ENCODE measurements around the gene CABYR.

The CABYR gene

DNA sequence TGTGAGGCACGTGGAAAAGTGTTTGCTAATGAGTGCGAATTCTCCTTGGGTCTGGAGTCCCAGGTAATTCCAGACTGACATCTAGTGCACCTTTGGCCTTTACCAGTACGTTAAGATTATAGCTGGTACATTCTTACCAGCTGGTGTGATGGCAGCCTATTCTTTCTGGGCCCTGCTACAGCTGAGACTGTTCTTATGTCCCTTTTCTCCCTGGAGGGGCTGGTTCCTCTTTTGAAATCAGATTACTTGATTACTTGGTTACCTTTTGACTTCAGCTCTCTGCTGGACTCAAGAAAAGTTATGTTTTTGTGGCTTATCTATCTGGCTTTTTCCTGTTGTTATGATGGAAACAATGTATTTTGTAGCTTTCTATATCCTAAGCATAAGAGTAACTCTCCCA, 14.5 kb downstream of the CABYR start:
- no peak for DNase-seq (ENCODE audit: low read depth)
- TF ChIP-seq, protein P1, sequence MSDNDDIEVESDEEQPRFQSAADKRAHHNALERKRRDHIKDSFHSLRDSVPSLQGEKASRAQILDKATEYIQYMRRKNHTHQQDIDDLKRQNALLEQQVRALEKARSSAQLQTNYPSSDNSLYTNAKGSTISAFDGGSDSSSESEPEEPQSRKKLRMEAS (IDR thresholded peaks at IDR 0.05; ENCODE audit: low read depth, low read length), result no peak
- TF ChIP-seq POLR2A (IDR thresholded peaks at IDR 0.05; ENCODE audit: extremely low read depth, insufficient read length) (no peak), MYC (IDR thresholded peaks at IDR 0.05; ENCODE audit: low read depth, low read length) (no peak)
- TF ChIP-seq, protein P2, sequence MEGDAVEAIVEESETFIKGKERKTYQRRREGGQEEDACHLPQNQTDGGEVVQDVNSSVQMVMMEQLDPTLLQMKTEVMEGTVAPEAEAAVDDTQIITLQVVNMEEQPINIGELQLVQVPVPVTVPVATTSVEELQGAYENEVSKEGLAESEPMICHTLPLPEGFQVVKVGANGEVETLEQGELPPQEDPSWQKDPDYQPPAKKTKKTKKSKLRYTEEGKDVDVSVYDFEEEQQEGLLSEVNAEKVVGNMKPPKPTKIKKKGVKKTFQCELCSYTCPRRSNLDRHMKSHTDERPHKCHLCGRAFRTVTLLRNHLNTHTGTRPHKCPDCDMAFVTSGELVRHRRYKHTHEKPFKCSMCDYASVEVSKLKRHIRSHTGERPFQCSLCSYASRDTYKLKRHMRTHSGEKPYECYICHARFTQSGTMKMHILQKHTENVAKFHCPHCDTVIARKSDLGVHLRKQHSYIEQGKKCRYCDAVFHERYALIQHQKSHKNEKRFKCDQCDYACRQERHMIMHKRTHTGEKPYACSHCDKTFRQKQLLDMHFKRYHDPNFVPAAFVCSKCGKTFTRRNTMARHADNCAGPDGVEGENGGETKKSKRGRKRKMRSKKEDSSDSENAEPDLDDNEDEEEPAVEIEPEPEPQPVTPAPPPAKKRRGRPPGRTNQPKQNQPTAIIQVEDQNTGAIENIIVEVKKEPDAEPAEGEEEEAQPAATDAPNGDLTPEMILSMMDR (IDR thresholded peaks at IDR 0.05; ENCODE audit: low read depth, low read length), result no peak
- H3K4me3 ChIP-seq (ENCODE audit: low read depth, low read length), result no peak overlapping the region

DNA sequence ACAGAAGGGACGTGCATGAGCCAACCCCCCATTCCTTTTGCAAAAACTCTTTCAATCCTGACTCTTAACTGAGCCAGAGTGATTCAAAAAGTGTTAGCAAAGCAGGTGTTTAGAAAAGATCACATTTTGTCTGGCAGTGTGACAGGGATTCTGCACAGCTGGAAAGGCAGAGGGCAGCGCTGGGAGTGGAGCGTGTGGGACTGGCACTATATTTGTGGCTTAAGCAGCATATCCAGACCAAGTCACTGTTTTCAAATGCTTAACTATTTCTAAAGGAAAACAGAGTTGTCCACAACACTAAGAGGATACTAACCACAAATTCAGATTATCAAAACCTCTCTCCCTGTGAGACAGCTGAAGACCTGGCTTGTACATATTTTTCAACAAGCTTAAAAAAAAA, 19.0 kb downstream of the CABYR start:
- H3K4me3 ChIP-seq (ENCODE audit: low read depth, low read length), result no peak overlapping the region
- TF ChIP-seq POLR2A (IDR thresholded peaks at IDR 0.05; ENCODE audit: extremely low read depth, insufficient read length), result no peak
- TF ChIP-seq, protein P1 (IDR thresholded peaks at IDR 0.05; ENCODE audit: low read depth, low read length), result no peak
- TF ChIP-seq MYC (IDR thresholded peaks at IDR 0.05; ENCODE audit: low read depth, low read length), result no peak
- TF ChIP-seq, protein P2 (IDR thresholded peaks at IDR 0.05; ENCODE audit: low read depth, low read length), result no peak
- DNase-seq (ENCODE audit: low read depth), result no peak

DNA sequence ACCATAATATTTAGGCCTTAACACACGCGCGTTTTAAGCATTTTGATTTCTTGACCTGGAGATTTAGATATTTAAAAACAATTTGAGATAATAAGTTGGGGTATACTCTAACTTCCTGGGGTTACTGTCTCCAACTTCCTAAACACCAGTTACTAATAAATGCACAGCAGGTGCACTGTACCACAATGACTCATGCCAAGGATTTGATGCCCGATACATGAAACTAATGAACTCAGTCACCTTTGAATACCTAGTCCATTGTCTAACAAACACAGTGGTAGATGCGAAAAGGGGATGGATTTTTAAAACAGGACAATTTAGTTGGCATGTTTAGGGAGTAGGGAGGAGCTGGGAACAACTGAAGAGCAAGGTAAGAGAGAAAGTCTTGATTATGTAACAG, 21.2 kb downstream of the CABYR start:
- H3K4me3 ChIP-seq (ENCODE audit: low read depth, low read length), result no peak overlapping the region
- no peak for DNase-seq (ENCODE audit: low read depth)
- TF ChIP-seq MYC (IDR thresholded peaks at IDR 0.05; ENCODE audit: low read depth, low read length) (no peak), POLR2A (IDR thresholded peaks at IDR 0.05; ENCODE audit: extremely low read depth, insufficient read length) (no peak)
- TF ChIP-seq, protein P1 (IDR thresholded peaks at IDR 0.05; ENCODE audit: low read depth, low read length), result no peak
- TF ChIP-seq, protein P2 (IDR thresholded peaks at IDR 0.05; ENCODE audit: low read depth, low read length), result no peak

DNA sequence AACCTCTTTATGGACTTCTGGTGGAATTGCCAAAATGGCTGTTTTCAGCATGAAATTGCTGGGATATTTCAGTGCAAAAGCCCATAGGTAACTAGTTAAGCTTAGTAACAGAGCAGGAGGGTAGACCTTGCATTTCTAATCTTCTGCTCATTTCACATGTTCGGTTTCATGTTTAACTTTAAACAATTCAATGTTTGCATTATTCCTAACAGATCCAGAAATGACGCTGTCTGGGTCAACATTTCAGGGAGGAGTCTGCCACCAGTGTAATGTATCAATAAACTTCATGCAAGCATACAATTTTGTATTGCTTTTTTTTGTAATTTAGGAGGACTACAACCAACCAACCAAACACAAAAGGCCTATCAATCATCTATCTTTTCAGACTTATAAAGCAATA, 22.4 kb downstream of the CABYR start:
- TF ChIP-seq, protein P1 (IDR thresholded peaks at IDR 0.05; ENCODE audit: low read depth, low read length), result no peak
- TF ChIP-seq, protein P2 (IDR thresholded peaks at IDR 0.05; ENCODE audit: low read depth, low read length), result no peak
- no peak for TF ChIP-seq MYC (IDR thresholded peaks at IDR 0.05; ENCODE audit: low read depth, low read length)
- TF ChIP-seq POLR2A (IDR thresholded peaks at IDR 0.05; ENCODE audit: extremely low read depth, insufficient read length), result no peak
- H3K4me3 ChIP-seq (ENCODE audit: low read depth, low read length), result no peak overlapping the region
- DNase-seq (ENCODE audit: low read depth), result no peak

DNA sequence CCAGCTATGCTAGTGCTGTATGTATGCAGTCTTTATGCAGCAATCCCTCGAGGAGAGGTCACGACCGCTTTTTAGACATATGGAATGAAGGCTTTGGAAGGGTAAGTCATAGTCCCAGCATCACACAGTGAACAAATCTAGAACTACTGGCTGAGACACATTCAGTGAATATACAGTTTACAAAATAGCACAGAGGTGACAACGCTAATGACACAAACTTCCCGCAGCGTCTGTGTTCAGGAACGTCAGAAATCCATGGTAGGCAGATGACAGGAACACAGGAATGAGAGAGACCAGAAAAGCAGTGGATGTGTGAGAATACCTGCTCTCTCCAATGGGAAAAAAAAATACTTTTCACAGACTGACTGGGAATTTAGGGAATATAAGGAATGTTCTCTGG, 29.6 kb downstream of the CABYR start:
- DNase-seq (ENCODE audit: low read depth), result no peak
- TF ChIP-seq, protein P1 (IDR thresholded peaks at IDR 0.05; ENCODE audit: low read depth, low read length), result no peak
- TF ChIP-seq MYC (IDR thresholded peaks at IDR 0.05; ENCODE audit: low read depth, low read length) (no peak), POLR2A (IDR thresholded peaks at IDR 0.05; ENCODE audit: extremely low read depth, insufficient read length) (no peak)
- TF ChIP-seq, protein P2 (IDR thresholded peaks at IDR 0.05; ENCODE audit: low read depth, low read length), result no peak
- no peak overlapping the region for H3K4me3 ChIP-seq (ENCODE audit: low read depth, low read length)

DNA sequence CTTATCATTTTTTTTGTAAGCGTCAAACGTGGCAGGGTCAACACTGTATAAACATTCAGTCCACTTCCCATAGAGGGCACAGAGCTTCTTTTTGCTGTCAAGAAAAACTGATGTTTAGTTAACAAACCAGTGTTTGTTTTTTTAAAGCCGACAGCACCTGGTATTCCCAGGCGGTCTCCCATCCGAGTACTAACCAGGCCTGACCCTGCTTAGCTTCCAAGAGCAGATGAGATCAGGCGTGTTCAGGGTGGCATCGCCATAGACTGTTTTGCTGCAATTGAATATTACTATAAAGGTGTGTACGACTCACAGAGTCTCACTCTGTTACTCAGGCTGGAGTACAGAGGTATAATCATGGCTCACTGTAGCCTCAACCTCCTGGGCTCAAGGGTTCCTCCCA, 31.5 kb downstream of the CABYR start:
- no peak overlapping the region for H3K4me3 ChIP-seq (ENCODE audit: low read depth, low read length)
- TF ChIP-seq POLR2A (IDR thresholded peaks at IDR 0.05; ENCODE audit: extremely low read depth, insufficient read length) (no peak), MYC (IDR thresholded peaks at IDR 0.05; ENCODE audit: low read depth, low read length) (no peak)
- TF ChIP-seq, protein P1 (IDR thresholded peaks at IDR 0.05; ENCODE audit: low read depth, low read length), result no peak
- TF ChIP-seq, protein P2 (IDR thresholded peaks at IDR 0.05; ENCODE audit: low read depth, low read length), result no peak
- DNase-seq (ENCODE audit: low read depth), result no peak
